CD4-positive, alpha-beta T cell treated with Interleukin-4 for 1 hour (primary cell): ENCODE measurements around the gene PYGB.

Experiments used
- DNase-seq, 2 donors: peaks; one replicate each; pipeline ENCODE4 v3.0.0-alpha.2; 2020 to 2022

The PYGB gene

DNA sequence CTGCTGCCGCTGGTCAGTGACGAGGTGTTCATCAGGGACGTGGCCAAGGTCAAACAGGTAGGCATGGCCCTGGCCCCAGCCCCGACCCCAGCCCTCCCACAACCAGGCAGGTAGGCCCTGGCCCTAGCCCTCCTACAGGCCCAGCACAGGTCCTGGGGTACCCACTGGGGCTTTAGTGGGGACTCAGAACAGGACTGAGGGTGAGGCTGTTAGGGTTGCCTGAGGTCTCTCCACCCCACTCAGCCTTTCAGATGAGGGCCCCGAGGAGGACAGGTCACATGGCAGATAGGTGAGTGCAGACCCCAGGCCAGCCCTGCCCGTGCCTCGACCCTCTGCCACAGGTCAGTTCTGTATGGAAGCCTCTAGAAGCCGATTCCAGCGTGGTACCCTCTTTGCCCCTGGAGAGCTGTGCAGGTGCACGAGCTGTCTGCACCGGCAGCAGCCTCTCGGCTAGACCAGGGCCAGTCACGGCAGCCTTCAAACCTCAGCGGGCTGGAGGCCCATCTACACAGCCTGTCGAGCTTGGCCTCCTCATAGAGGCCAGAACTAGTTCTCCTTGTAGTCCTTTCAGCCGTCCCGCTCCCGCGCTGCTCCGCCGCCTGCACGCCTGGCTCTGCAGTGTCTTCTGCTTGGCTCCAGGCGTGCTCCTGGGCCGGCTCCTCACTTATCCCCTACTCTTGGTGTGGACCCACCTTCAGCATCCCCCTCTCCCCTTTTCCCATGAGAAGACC is 35.5 kb downstream of the PYGB start:
- no peak for DNase-seq

DNA sequence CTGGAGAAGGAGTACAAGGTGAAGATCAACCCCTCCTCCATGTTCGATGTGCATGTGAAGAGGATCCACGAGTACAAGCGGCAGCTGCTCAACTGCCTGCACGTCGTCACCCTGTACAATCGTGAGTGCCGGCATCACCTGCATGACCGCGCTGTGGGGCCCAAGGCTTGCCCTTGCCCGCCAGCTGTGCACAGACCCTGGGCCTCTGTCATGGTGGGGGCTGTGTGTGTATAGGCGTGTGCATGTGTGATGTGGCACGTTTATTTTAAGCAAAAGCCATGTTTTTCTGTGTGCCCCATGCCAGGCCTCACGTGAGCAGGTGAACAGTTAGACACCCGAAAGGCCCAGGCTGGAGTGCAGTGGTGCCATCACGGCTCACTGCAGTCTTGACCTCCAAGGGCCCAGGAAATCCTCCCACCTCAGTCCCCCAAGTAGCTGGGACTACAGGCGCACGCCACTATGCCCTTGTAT is 36.3 kb downstream of the PYGB start:
- peak in 1 of 2 donors; percentile 7 for DNase-seq

DNA sequence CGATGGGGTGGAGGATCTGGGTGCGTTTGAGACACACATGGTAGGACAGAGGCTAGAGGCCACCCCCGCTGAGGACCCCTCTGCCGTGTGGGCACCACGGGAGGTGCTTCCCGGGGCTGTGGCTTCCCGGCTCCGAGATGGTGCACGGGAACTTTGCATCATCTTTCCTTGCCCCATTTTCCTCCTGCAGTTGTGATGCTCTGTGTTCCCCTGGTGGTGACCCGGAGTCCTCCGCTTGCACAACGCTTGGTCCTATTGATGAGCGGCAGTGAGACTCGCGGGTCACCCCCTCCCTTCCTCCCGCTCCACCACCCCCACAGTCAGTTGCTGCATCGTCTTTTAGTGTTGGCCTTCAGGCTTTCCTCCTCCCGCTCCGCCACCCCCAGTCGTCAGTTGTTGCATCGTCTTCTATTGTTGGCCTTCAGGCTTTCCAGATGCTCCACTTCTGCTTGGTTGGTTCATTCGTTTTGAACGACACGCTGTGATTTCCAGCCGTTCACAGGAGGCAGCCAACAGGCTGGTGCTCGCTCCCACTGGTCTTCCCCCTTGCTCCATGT is 37.3 kb downstream of the PYGB start:
- peak in 1 of 2 donors; percentile 2 for DNase-seq

DNA sequence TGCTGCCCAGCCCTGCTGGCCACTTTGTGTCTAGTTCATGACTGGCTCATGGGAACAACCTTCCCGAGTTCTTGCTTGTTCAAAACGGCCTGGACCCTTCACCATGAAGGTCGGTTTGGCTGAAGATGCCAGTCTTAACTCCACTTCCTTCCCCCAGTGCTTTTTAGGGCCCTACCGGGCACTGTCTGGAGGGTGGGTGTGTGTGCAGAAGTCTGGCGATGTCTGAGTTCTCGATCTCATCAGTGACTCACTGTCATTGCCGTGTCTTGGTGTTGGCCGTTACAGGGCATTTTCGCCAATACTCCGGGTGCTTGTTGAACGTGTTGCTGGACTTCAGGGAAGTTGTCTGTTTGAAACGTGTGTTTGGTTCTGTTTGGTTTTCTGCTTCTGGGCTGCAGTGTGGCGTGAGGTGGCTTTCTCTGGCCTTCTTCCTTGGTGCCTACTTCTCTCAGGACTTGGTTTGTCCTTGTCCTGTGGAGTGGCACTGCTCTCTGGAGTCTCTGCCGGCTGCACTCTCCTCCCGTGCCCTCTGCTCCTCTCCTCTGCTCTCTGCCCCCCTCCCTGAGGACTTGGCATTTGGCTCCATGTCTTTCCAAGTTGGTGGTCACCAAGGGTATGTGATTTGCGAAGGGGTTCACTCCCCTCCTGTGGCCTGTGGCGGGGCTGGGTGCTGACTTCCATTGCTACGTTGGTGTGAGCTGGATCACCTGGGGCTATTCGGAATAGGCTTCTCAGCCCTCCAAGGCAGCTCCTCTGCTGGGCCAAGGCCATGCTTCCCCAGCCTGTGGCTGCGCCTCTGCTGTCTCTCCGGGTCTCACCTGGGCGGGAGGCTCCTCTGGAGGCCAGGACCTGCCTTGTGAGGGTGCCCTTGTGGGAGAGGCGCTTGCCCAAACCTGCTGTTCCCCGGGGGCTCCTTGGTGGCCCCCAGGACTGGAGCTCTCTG is 38.2 kb downstream of the PYGB start:
- no peak for DNase-seq

DNA sequence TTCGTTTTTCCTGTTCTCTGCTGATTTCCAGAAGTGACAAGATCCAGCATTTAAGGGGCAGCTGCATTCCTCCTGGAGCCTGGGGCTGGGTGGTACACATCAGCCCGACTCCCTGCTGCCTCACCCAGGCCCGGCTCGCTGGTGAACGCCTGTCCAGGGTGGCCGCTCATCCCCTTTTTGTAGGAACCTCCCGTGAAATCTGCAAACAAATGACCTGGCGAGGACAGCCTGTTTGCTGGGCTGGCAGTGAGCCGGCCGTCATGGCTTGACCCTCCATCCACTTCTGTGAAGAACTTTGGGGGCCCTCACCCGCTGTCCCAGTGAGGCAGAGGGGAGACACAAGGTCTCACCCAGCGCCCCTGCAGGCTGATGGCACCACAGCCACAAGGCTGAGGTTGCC is 39.0 kb downstream of the PYGB start:
- DNase-seq, result no peak

DNA sequence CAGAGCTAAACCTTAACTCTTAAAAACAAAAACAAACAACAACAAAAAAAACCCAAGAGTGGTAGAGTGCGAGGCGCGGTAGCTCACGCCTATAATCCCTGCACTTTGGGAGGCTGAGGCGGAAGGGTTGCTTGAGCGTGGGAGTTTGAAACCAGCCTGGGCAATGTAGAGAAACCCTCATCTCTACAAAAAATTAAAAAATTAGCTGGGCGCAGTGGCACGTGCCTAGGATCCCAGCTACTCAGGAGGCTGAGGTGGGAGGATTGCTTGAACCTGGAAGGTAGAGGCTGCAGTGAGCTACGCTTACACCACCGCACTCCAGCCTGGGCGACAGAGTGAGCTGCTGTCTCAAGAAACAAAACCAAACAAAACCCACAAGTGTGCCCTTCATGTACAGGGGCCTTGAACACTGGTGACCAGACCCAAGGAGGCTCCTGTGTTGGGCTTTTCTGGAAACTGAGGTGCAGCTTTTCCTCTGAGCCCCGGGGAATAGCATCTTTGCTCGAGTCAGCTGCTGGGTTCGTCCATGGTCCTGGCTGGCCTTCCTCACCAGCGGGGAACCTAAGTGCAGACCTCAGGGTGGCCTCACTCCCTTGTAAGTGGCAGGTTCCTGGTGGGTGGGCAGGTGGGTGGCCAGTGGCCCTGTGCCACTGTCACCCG is 39.9 kb downstream of the PYGB start:
- DNase-seq, result no peak

DNA sequence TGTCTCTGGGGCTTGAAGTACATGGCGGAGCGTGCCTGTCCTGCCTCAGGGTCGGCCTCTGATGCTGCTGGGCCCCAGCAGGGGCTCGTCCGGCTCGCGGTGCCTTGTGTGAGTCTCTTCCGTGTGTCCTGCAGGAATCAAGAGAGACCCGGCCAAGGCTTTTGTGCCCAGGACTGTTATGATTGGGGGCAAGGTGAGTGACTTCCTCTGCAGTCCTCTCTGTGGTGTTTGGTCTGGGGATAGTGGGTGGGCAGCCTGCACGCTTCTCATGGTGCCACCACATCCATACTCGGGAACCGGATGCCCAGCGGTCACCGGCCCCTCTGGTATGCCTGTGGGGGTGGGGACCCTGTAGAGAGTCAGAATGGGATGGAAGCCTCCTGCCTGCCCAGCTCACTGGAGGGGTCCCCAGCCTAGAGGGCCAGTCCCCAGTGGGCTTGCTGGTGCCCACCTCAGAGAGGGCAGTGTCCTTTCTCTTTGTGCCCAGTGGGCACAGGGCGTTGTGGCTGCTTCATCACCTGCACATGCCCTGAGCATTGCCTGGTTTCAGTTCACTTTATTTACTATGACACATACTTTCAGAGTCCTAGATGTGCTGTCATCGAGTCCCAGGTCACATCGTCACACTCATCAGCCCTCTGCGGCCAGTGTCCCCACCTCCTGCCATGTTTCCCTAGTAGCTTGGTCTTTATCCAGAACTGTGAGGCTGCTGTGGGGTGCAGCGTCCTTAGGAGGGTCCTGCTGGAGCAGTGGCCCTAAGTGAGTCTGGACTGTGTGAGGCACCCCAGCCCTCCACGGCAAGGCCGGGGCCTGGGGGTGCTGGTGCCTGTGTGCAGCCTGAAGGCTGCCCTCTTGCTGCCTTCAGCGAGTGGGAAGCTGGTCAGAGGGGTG is 40.7 kb downstream of the PYGB start:
- no peak for DNase-seq

DNA sequence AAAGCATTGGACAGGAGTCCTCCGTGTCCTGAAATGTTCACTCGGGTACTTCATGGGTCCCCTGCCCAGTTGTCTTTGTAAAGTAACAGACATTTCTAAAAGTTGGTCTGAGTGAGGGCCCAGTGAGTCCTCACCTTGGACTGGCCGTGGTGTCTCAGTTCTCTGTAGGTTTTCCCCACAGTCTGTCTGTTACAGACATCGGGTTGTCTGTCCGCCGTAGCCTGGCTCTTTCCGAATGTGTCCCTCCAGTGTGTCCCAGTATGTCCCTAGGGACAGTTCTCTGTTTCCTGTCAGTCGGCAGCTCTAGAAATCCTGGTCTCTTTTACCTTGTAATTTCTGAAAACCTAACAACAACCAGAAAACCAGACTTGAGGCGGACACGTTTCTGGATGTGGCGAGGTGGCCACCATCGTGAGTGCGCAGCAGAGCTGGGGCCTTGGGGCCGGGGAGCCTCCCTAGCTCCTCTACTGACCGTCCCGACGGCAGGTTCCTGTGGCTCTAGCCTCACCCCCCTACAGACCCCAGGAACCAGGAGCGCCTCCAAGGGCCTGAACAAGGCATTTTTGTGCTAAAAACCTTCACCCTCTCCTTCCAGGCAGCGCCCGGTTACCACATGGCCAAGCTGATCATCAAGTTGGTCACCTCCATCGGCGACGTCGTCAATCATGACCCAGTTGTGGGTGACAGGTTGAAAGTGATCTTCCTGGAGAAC is 42.2 kb downstream of the PYGB start:
- DNase-seq, result no peak

DNA sequence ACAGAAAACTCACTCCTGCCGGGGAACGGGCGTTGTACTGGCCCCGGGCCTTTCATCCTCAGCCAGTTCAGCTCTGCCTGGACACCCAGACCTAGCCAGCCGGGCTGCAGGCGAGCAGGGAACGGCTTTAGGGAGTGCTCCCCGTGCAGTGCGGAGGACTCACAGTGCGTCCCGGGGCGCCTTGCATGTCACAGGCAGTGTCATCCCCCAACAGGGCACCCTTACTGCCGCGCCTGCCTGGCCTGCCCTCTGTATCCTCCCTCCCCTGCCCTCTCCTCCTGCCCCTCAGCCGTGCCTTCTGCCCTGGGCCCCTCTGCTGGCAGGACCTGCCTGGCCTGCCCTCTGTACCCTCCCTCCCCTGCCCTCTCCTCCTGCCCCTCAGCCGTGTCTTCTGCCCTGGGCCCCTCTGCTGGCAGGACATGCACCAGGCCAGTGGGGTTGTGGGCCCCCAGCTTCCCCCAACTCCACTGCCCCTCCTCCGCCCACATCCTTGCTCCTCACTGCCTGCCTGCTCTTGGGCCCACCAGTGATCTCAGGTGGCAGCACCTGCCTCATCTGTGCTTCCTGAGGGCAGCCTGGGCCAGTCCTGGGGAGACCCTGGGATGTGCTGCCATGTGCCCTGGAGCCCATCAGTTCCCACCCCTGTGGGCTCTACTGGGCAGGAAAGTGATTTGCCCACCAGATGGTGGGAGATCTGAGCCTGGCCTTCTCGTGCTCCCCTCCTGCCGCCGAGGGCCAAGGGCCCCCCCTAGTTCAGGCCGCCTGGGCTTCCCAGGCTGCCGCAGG is 43.0 kb downstream of the PYGB start:
- no peak for DNase-seq

DNA sequence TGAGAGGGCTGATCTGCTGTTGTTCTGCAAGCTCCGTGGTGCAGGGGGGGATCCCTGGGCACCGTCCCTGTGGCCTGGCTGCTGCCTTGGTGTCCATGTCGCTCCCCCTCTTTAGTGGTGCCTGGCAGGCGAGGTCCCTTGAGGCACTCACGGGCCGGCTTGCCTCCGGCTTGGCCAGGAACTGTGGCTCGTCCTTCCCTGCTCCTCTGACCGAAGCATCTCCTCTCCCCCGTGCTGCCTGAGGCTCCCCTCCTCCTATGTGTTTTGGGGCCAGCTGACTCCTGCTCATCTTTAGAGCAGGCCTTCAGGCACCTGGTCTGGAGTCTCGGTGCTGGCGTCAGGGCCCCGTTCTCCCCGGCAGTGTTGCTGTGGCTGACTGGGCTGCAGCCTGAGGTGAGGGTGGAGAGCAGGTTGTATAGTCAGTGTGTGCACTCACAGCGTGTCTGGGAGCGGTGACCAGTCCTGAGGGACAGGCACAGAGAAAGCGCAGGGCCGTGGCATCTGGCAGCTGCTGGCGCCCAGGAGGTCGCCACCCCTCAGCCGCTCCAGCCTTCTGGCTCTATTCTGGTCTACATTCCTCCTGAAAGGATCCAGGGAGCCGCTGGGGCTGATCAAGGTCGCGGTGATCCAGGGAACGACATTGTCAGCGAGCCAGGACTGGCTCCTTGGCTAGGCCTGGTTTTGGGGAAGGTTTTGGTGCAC is 43.7 kb downstream of the PYGB start:
- no peak for DNase-seq

DNA sequence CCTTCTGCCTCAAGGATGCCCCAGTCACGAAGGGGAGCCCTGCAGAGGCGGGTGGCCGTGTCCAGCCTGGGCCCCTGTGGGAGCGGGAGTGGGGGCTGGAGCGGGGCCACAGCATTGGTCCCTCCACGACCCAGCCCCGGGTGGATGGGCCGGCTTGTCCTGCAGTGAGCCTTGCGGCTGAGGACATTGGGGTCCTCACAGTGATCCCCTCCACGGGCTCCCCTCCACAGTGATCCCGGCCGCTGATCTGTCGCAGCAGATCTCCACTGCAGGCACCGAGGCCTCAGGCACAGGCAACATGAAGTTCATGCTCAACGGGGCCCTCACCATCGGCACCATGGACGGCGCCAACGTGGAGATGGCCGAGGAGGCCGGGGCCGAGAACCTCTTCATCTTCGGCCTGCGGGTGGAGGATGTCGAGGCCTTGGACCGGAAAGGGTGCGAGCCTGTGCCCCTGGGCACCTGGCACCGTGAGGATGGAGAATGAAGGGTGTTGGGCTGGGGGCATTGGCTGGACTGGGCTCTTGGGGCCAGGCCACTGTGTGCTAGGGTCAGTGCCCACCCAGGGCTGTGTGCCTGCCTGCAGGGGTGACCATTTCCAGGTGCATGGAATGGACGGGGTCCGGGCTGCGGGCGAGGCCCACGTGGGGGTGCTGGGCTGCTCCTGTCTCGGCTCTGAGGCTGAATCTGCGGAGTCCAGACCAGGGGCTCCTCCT is 44.4 kb downstream of the PYGB start:
- DNase-seq, result no peak

DNA sequence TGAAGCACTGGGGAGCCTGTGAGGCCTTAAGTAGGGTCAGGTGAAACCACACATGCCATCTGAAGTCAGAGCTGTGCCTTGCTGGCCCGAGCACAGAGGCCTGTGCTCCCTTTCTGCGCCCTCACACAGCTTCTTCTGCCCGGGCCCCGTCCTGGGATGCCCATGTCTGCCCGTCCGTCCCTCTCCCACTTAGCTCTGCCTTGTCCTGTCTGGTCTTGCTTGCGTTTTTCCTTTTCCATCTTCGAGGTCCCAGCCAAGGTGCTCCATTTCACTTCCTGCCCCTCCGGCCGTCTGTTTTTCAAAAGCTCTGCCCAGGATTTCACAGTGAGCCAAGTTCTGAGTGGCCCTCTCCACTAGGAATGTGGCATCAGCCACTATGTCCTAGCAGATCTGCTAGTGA is 45.6 kb downstream of the PYGB start:
- DNase-seq, result no peak

DNA sequence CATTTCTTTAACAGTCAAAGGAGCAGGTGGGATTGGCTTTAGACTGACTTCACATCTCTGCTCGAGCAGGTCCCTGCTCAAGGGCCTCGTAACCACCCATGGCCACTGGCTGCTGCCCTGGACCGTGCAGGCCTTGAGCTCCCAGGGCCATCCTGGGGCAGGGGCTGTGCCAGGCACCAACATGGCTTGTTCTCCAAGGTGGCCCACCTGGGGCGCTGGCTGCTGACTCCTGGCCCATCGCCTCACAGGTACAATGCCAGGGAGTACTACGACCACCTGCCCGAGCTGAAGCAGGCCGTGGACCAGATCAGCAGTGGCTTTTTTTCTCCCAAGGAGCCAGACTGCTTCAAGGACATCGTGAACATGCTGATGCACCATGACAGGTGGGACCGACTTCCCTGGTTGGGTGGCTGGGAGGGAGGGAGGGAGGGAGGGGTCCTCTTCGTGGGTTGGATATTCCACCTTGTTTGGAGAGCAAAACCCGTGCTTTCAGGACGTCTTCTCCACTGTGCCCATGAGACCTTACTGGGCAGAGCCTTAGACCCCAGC is 46.1 kb downstream of the PYGB start:
- no peak for DNase-seq

DNA sequence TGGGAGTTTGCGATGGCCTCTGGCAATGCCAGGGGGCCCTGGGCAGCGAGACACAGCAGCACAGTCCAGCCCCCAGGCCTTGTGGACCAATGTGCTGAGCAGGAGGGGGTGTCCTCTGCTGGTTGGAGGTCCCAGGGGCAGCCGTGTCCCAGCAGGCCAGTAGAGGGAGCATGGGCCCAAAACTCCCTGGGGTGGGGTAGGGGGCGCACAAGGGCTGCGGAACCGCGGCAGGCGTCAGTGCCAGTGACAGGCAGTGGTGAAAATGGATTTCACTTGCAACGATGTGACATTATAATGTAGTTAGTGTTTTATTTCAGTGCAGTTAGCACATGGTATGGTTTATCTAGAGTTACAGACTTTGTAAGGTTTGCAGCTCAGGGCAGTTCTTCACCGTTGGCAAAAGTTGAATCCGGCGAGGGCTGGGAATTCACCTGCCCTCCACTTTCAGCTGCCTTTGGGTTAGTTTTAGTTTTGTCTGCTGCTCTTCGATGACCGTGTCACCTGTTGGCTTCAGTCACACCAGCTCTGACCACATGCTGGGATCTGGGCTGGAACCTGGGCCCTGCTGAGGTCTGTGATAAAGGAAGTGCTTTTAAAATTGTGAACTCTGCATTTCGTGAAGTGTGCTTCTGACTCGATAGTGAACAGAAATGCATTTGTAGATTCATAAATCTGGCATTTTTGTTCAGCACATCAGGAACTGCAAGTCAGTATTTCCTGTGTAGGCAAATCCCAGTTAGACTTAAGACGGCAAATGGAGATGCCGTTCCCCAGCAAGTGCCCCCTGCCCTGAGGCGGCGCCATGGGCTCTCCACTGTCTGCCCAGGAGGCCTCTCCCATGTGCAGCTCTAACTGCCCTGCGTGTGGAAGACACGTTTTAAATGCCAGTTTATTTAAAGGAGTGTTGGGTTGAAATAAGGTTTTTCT is 46.8 kb downstream of the PYGB start:
- DNase-seq, result peak; percentile 60 to 61

DNA sequence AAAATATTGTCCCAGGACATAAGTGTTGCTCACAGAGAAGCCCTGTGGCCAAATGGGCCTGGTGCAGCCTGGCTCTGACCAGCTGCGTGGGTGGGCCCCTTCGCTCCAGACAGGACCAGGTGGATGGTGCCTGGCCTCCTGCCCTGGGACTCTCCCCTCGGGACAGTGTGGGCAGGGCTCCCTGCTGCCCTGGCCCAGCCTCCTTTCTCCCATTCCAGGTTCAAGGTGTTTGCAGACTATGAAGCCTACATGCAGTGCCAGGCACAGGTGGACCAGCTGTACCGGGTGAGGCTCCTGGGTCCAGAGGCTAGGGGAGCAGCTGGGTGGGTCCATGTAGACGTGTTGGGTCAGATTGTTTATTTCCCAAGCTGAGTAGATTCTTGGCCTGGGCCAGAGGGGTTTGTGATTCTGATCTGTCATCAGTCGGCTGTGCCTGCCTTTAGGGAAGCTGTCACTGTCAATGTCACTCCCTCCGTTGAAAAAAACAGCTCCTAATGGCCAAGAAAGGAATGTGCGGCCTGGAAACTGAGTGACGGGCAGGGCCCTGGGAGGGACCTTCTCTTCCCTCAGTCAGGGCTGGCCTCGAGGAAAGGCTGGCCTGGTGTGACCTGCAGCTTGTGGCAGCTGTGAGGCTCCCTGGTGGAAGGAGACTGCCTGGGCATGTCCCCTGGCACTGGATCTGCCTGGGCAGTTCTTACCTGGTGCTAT is 47.7 kb downstream of the PYGB start:
- no peak for DNase-seq

DNA sequence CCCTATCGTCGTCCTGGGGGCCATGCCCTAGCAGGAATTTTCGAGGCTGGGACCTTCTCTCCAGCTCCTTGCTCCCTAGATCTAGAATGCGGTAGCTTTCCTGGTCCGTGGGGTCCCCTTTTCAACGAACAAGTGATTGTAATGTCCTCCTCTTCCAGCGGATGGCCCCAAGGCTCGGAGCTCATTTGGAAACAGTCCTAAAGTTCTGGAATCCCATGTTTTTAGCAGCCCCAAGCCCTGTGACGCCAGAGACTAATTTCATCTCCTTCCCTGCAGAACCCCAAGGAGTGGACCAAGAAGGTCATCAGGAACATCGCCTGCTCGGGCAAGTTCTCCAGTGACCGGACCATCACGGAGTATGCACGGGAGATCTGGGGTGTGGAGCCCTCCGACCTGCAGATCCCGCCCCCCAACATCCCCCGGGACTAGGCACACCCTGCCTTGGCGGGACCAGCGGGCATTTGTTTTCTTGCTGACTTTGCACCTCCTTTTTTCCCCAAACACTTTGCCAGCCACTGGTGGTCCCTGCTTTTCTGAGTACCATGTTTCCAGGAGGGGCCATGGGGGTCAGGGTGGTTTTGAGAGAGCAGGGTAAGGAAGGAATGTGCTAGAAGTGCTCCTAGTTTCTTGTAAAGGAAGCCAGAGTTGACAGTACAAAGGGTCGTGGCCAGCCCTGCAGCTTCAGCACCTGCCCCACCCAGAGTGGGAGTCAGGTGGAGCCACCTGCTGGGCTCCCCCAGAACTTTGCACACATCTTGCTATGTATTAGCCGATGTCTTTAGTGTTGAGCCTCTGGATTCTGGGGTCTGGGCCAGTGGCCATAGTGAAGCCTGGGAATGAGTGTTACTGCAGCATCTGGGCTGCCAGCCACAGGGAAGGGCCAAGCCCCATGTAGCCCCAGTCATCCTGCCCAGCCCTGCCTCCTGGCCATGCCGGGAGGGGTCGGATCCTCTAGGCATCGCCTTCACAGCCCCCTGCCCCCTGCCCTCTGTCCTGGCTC is 48.5 kb downstream of the PYGB start:
- DNase-seq, result peak in 1 of 2 donors; percentile 29
